Left ventricle myocardium inferior (tissue), 1 donor: ENCODE measurements around the gene SPECC1L. TPM values are rescaled to one million over a fixed set of nuclear protein-coding genes. Genes with fewer than 3 reads are reported as not detected.
A peak's percentile ranks its signal among the peaks of the same experiment; 100 is the strongest.

Experiments used
- DNase-seq: peaks from one replicate; pipeline ENCODE4 v3.0.0-alpha.2; 2020
- H3K27ac ChIP-seq: fragments of 200-600 bp; replicated peaks from 2 replicates; pipeline ENCODE4 v1.8.0; 2021
- H3K27me3 ChIP-seq: fragments of 200-600 bp; 2 replicates; pipeline ENCODE4 v1.8.0; 2021; ENCODE audit warnings: low read depth
- H3K36me3 ChIP-seq: fragments of 200-600 bp; 2 replicates; pipeline ENCODE4 v1.8.0; 2021
- H3K4me1 ChIP-seq: fragments of 200-600 bp; 2 replicates; pipeline ENCODE4 v1.8.0; 2021
- H3K4me3 ChIP-seq: fragments of 200-600 bp; 2 replicates; pipeline ENCODE4 v1.8.0; 2021; ENCODE audit warnings: mild to moderate bottlenecking, moderate library complexity
- H3K9me3 ChIP-seq: fragments of 200-600 bp; replicated peaks from 2 replicates; pipeline ENCODE4 v1.8.0; 2021
- intact Hi-C: fragments of 100-400 bp; cut with micrococcal nuclease; formaldehyde crosslinking; loops from one replicate; pipeline ENCODE4 v1.11.0; 2022
- total RNA-seq: library from RNA; stranded (reverse); fragmentation: NEBNext Ultra II Directional; extraction: Animal tissue kit (Norgen Biotek cat#: 25700); gene quantifications from one replicate; pipeline ENCODE4 v1.2.1, GENCODE V29; 2021
- TF ChIP-seq, protein P1 (sequence below): fragments of 200-600 bp; IDR thresholded peaks from 2 replicates; pipeline ENCODE4 v1.8.0; 2021; ENCODE audit warnings: antibody characterized with exemption, mild to moderate bottlenecking, borderline replicate concordance
- donor health status: DM: no; HTN: yes; CAD: no; lungs with severe emphysema.

The SPECC1L gene
- total RNA-seq, 1 donor from 2014 or later, result 51.9 TPM

DNA sequence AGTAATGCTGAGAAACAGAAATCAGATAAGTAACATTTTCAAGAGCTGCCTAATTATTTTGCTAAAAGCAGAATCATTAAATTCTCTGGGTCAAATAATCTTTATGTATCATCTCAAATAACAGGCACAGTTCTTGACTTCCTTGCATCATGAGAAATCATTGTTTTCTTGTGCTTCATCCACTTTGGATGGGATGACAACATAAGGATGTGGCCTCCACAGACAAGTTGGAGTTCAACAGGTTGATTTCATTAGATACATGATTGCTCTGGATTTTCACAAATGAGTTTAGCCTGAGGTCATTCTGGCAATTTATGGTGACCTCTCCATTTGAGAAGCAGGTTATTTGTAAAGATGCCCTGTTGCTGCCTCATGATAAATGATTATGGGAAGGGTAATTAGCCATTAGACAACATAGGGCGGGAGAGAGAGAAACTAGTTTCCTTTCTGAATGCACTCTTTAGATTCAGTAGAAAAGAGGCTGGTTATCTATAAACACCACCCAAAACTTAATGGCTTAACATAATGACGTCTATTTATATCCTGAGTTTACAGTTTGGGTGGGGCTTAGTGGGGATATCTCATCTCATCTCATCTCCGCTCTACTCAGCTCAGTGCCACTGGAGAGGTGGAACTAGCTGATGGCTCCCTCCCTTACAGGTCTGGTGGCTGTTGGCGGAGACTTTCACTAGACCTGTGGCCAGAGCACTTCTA, 121.7 kb downstream of the SPECC1L start:
- Histone ChIP-seq H3K4me3 (no peak overlapping the region), H3K27me3 (no peaks in the 10 kb centered on the region), H3K4me1 (peaks cover 77% of the 10 kb centered on the region), H3K36me3 (peaks cover 17% of the 10 kb centered on the region), H3K27ac (peak overlapping the region; percentile 85), H3K9me3 (no peaks in the 10 kb centered on the region)
- no peak for DNase-seq
- intact Hi-C loops, result no loop called here
- TF ChIP-seq, protein P1, sequence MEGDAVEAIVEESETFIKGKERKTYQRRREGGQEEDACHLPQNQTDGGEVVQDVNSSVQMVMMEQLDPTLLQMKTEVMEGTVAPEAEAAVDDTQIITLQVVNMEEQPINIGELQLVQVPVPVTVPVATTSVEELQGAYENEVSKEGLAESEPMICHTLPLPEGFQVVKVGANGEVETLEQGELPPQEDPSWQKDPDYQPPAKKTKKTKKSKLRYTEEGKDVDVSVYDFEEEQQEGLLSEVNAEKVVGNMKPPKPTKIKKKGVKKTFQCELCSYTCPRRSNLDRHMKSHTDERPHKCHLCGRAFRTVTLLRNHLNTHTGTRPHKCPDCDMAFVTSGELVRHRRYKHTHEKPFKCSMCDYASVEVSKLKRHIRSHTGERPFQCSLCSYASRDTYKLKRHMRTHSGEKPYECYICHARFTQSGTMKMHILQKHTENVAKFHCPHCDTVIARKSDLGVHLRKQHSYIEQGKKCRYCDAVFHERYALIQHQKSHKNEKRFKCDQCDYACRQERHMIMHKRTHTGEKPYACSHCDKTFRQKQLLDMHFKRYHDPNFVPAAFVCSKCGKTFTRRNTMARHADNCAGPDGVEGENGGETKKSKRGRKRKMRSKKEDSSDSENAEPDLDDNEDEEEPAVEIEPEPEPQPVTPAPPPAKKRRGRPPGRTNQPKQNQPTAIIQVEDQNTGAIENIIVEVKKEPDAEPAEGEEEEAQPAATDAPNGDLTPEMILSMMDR, result no peak

DNA sequence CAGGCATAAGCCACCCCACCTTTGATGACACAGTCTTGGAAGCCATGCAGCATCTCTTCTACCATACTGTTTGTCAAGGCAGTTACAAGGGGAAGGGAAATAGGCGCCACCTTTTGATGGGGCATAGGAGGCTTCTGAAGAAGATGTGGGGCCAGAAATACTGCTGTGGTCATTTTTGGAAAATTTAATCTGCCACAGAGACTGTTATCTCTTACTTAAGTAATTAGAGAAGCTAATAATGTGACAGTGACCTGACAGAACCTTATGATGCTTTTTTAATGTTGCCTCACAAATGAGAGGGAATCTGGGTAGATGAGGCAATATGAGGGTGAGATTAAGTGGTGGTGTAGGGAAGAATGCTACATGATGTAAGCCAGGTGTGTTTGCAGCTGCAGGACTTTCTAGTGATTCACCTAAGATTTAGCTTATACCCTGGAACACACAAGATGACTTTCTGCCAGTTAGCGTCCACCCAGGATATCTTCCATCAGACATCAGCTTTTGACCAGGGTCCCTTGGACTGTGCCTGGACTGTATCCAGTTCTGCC, 122.5 kb downstream of the SPECC1L start:
- no peak for DNase-seq
- Histone ChIP-seq H3K4me3 (no peak overlapping the region), H3K27me3 (no peaks in the 10 kb centered on the region), H3K36me3 (peaks cover 17% of the 10 kb centered on the region), H3K27ac (peak overlapping the region; percentile 85), H3K4me1 (peaks cover 82% of the 10 kb centered on the region), H3K9me3 (no peaks in the 10 kb centered on the region)
- intact Hi-C loops, result no loop called here
- TF ChIP-seq, protein P1, result no peak

DNA sequence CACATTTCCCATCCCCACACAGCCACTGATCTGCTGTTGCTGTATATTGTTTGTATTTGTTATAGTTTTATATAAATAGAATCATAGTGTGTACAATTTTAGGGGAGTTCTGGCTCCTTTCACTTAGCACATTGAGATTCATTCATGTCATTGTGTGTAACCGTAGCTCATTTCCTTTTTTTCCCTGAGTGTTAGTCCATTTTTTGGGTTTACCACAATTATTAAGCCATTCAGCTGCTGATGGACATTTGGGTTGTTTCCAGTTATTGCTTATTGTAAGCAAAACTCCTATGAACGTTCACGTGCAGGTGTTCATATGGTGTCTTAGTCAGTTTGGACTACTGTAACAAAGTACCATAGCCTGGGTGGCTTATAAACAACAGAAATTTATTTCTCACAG, 123.2 kb downstream of the SPECC1L start:
- TF ChIP-seq, protein P1, result no peak
- Histone ChIP-seq H3K36me3 (peaks cover 17% of the 10 kb centered on the region), H3K27ac (peak overlapping the region; percentile 43), H3K9me3 (no peaks in the 10 kb centered on the region), H3K27me3 (no peaks in the 10 kb centered on the region), H3K4me1 (peaks cover 81% of the 10 kb centered on the region), H3K4me3 (no peak overlapping the region)
- intact Hi-C loops, result no loop called here
- no peak for DNase-seq

DNA sequence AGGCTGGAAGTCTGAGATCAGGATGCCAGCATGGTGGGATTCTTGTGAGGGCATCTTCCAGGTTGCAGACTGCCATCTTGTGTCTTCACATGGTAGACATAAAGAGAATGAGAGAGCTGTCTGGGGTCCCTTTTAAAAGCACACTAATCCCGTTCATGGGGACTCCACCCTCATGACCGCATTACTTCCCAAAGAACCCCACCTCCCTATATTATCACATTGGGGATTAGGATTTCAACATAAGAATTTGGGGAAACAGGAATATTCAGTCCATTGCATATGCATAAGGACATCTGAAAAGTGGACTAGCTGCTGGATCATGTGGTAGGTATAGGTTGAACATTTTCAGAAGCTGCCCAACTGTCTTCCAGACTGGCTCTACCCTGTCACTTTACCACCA, 123.6 kb downstream of the SPECC1L start:
- Histone ChIP-seq H3K4me3 (no peak overlapping the region), H3K27me3 (no peaks in the 10 kb centered on the region), H3K4me1 (peaks cover 77% of the 10 kb centered on the region), H3K27ac (peak overlapping the region; percentile 43), H3K9me3 (no peaks in the 10 kb centered on the region), H3K36me3 (peaks cover 20% of the 10 kb centered on the region)
- intact Hi-C loops, result no loop called here
- TF ChIP-seq, protein P1, result no peak
- DNase-seq, result no peak

DNA sequence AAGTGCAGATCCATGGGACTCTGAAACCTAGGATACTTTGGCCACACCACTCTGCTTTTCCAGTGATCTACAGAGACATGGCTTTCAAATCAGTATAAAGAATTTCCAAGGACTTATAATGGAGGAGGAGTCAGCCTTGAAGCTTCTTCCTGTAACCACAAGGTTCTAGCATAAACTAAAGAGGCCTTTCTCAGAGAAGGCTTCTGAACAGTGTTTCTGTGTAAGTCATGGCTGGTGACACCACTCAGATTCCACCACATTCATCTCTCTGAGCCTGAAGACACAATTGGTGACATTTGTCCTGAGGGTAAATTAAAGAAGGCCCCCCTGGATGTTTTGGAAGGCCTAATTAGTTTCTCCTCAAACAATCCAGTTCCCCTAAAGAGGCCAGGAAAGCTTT, 127.8 kb downstream of the SPECC1L start:
- intact Hi-C loops, result no loop called here
- TF ChIP-seq, protein P1, result no peak
- no peak for DNase-seq
- Histone ChIP-seq H3K27me3 (no peaks in the 10 kb centered on the region), H3K4me3 (no peak overlapping the region), H3K27ac (peak overlapping the region; percentile 10), H3K4me1 (peaks cover 71% of the 10 kb centered on the region), H3K9me3 (no peaks in the 10 kb centered on the region), H3K36me3 (peaks cover 20% of the 10 kb centered on the region)
